Esophagus squamous epithelium (tissue), 4 donors: ENCODE results near the gene PDF.

Experiments
- CTCF ChIP-seq, 6 experiments: fragments of 450-650 bp in 4 of 6; fragments of 200-600 bp in 2 of 6; sonication (generic) in 2 of 6; IDR thresholded peaks; one replicate each; pipeline ENCODE4 v1.5.1; 2016 to 2019; ENCODE audit warnings: antibody characterized with exemption in 6 of 6, mild to moderate bottlenecking in 4 of 6, moderate library complexity in 4 of 6
- POLR2A ChIP-seq, 4 donors: fragments of 450-650 bp; IDR thresholded peaks; one replicate each; pipeline ENCODE4 v1.6.1; 2017; ENCODE audit warnings: antibody characterized with exemption in 4 of 4, mild to moderate bottlenecking in 4 of 4, moderate library complexity in 3 of 4

DNA sequence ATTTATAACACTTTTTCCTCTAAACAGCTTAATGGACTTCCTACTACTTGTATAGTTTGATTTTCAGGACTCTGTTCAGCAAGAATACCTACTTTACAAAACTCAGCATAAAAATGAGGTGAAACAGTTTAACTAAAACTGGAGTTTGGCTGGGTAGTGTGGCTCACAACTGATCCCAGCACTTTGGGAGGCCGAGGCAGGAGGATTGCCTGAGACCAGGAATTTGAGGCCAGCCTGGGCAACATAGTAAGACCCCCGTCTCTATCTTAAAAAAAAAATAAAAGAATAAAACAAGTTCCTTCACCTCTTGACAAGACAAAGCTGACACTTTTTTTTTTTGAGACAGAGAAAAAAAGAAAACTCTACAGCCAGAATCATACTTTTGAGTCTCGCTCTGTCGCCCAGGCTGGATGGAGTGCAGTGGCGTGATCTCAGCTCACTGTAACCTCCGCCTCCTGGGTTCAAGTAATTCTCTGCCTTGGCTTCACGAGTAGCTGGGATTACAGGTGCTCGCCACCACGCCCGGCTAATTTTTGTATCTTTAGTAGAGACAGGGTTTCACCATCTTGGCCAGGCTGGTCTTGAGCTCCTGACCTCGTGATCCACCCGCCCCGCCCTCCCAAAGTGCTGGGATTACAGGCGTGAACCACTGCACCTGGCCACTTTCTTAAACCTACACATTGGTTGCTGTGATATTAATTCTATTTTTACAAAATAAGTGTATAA lies 2.6 kb downstream of the PDF start:
- TF ChIP-seq CTCF (IDR thresholded peaks at IDR 0.05) (no peak), POLR2A (IDR thresholded peaks at IDR 0.05) (no peak)
